Measurements from ENCODE around the gene TTC4.

DNA sequence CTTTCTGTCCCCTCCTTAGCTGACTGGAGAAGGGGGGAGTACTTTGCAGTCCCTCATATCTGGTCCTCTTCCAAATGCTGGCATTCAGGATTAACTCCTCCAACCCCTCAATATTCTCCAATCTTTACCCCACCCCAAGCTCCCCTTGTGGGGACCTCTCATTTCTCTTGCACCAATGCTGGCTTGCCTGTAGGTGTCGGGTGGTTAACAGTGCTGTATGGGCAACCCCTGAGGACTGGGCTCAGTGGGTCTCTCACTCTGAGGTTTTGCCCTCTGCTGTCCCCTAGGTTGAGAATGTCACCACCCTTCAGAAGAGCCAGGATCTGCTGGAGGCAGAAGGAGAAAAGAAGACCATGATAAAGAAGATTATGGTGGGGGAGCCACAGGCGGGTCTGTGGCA, 47.1 kb upstream of the TTC4 start:
- TF ChIP-seq, protein P1, sequence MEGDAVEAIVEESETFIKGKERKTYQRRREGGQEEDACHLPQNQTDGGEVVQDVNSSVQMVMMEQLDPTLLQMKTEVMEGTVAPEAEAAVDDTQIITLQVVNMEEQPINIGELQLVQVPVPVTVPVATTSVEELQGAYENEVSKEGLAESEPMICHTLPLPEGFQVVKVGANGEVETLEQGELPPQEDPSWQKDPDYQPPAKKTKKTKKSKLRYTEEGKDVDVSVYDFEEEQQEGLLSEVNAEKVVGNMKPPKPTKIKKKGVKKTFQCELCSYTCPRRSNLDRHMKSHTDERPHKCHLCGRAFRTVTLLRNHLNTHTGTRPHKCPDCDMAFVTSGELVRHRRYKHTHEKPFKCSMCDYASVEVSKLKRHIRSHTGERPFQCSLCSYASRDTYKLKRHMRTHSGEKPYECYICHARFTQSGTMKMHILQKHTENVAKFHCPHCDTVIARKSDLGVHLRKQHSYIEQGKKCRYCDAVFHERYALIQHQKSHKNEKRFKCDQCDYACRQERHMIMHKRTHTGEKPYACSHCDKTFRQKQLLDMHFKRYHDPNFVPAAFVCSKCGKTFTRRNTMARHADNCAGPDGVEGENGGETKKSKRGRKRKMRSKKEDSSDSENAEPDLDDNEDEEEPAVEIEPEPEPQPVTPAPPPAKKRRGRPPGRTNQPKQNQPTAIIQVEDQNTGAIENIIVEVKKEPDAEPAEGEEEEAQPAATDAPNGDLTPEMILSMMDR (conservative IDR thresholded peaks at IDR 0.05; ENCODE audit: low read depth, low read length), result no peak
- TF ChIP-seq BHLHE40 (IDR thresholded peaks at IDR 0.05; ENCODE audit: low read depth, low read length) (no peak), POLR2A (IDR thresholded peaks at IDR 0.05; ENCODE audit: low read depth, low read length) (no peak), RAD21 (IDR thresholded peaks at IDR 0.05; ENCODE audit: low read length) (no peak), FOS (IDR thresholded peaks at IDR 0.05; ENCODE audit: low read depth, low read length) (no peak), SMC3 (IDR thresholded peaks at IDR 0.05; ENCODE audit: low read depth, low read length) (no peak)

All from IMR-90 (cell line).